Measurements from ENCODE around the gene FHOD3.
A peak's percentile ranks its signal among the peaks of the same experiment; 100 is the strongest.

Gene FHOD3

DNA sequence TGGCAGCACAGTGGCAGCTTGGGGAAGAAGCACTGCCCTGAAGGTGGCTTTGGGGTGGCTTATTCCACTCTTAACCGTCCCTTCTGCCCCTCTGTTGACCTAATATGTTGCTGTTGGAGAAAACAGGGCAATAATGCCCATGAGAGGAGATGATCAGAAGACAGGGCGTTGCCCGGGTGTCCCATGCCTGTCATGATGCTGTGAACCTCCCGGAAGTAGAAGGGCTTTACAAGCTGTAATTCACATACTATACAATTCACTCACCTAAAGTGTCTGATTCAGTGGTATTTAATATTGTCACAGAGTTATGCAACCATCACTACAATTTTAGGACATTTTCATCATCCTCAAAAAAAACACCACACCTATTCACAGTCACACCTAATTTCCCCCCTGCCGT is 112.3 kb downstream of the FHOD3 start:
- no peak for TF ChIP-seq ZBTB7A (IDR thresholded peaks at IDR 0.05; ENCODE audit: low read depth)

- TF ChIP-seq RAD21 (IDR thresholded peaks at IDR 0.05; ENCODE audit: low read depth) (no peak), CREB1 (IDR thresholded peaks at IDR 0.05; ENCODE audit: low read depth) (no peak), TEAD4 (IDR thresholded peaks at IDR 0.05) (no peak), NFIC (IDR thresholded peaks at IDR 0.05) (no peak), TCF12 (IDR thresholded peaks at IDR 0.05; ENCODE audit: low read depth) (no peak), REST (IDR thresholded peaks at IDR 0.05; ENCODE audit: low read depth) (no peak), TAF1 (IDR thresholded peaks at IDR 0.05; ENCODE audit: low read depth) (no peak), YY1 (IDR thresholded peaks at IDR 0.05; ENCODE audit: low read depth) (no peak)
Measured at GRCh38 chr18:36410346-36410745, 112.8 kb downstream of the FHOD3 start.

DNA sequence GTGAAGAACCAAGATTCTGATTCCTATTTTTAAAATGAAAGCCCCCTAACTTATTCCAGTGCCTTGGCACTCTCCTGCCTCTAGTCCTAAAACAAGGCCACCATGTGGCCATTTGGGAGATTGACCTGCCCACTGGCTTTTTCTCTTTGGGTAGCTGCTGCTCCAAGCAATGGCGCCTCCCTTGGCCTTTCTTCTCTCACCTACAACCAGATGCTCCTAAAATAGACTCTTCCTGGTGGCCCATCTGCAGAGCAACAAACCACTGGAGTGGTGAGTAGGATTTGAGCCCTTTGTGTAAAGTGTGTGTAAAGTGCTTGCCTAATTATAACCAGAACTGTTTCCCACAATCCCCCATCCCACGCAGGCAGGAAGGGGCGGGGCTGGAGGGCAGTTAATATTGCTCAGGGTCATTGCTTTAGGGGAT is 114.2 kb downstream of the FHOD3 start:
- no peak for TF ChIP-seq EP300 (IDR thresholded peaks at IDR 0.05; ENCODE audit: borderline replicate concordance)
- no peak for TF ChIP-seq MAX (IDR thresholded peaks at IDR 0.05)
- no peak for TF ChIP-seq CEBPB (IDR thresholded peaks at IDR 0.05)
- TF ChIP-seq TAF1 (IDR thresholded peaks at IDR 0.05; ENCODE audit: low read depth) = no peak
- no peak for TF ChIP-seq TEAD4 (IDR thresholded peaks at IDR 0.05)
- TF ChIP-seq REST (IDR thresholded peaks at IDR 0.05; ENCODE audit: low read depth) = no peak
- TF ChIP-seq NFIC (IDR thresholded peaks at IDR 0.05) = no peak
- TF ChIP-seq ZBTB7A (IDR thresholded peaks at IDR 0.05; ENCODE audit: low read depth) = no peak
- no peak for TF ChIP-seq FOXM1 (IDR thresholded peaks at IDR 0.05; ENCODE audit: borderline replicate concordance, low read depth)
- no peak for TF ChIP-seq CREB1 (IDR thresholded peaks at IDR 0.05; ENCODE audit: low read depth)
- no peak for TF ChIP-seq RAD21 (IDR thresholded peaks at IDR 0.05; ENCODE audit: low read depth)
- TF ChIP-seq EGR1 (IDR thresholded peaks at IDR 0.05) = no peak
- TF ChIP-seq, protein P1, sequence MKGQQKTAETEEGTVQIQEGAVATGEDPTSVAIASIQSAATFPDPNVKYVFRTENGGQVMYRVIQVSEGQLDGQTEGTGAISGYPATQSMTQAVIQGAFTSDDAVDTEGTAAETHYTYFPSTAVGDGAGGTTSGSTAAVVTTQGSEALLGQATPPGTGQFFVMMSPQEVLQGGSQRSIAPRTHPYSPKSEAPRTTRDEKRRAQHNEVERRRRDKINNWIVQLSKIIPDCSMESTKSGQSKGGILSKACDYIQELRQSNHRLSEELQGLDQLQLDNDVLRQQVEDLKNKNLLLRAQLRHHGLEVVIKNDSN (IDR thresholded peaks at IDR 0.05) = no peak
- TF ChIP-seq YY1 (IDR thresholded peaks at IDR 0.05; ENCODE audit: low read depth) = no peak
- TF ChIP-seq TCF12 (IDR thresholded peaks at IDR 0.05; ENCODE audit: low read depth) = no peak

DNA sequence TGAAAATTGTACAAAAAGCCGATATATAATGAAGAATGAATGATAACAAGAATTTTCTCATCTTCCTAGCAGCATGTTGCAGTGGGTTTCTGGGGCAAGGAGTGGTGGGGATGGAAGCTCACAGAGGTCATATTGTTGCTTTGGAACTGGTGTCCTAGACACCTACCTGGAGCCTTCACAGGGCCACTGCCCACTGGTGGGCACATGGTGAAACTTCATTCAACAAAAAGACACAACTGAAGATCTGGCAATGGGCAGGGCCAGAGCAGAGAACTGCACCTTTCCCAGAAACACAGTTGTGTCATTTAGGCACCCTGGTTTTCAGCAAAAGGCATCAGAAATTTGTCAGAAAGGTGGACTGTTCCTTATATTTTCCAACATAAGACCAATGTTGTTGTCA is 115.3 kb downstream of the FHOD3 start:
- TF ChIP-seq YY1 (IDR thresholded peaks at IDR 0.05; ENCODE audit: low read depth) = no peak
- peak; percentile 17; the same call in 1 of the 2 replicates for TF ChIP-seq RAD21 (IDR thresholded peaks at IDR 0.05; ENCODE audit: low read depth)

DNA sequence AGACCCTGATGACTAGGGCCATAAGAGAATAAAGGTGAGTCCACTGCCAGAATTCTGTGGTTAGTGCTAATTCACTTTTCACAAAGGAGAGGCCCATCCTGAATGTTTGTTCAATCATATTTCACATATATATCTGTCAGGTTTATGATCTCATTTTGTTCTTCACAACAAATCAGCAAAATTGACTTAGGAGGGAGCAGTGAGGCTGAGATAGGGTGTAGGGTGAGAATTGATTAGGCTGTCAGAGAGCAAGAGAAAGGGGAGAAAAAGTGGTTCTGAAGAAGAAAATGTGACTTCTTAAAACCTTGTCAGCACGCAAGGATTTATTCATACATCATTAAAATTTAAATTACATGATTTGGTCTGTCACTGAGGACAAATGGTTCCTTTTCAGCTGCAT is 117.7 kb downstream of the FHOD3 start:
- TF ChIP-seq REST (IDR thresholded peaks at IDR 0.05; ENCODE audit: low read depth) = no peak

- TF ChIP-seq, protein P1 (IDR thresholded peaks at IDR 0.05) = no peak
- TF ChIP-seq FOXM1 (IDR thresholded peaks at IDR 0.05; ENCODE audit: borderline replicate concordance, low read depth) (no peak), ZBTB7A (IDR thresholded peaks at IDR 0.05; ENCODE audit: low read depth) (no peak), REST (IDR thresholded peaks at IDR 0.05; ENCODE audit: low read depth) (no peak), NFIC (IDR thresholded peaks at IDR 0.05) (no peak)
Measured at GRCh38 chr18:36415625-36416024, 118.1 kb downstream of the FHOD3 start.

Measured in Ishikawa (cell line).